Osteocyte (in vitro differentiated cells): ENCODE measurements around the gene ADH5. TPM values are rescaled to one million over a fixed set of nuclear protein-coding genes. Genes with fewer than 3 reads are reported as not detected.

Experiments used
- DNase-seq: peaks from one replicate; pipeline ENCODE4 v3.0.0; 2021; ENCODE audit warnings: mixed read lengths; ENCODE audit not compliant: unreplicated experiment; ENCODE audit errors: extremely low spot score
- H3K27ac Mint-ChIP-seq: one replicate; pipeline ENCODE4 v1.8.0; 2021; ENCODE audit warnings: mild to moderate bottlenecking, mixed read lengths; ENCODE audit not compliant: unreplicated experiment
- H3K27me3 Mint-ChIP-seq: one replicate; pipeline ENCODE4 v1.8.0; 2021; ENCODE audit warnings: mixed read lengths; ENCODE audit not compliant: unreplicated experiment
- H3K36me3 Mint-ChIP-seq: one replicate; pipeline ENCODE4 v1.8.0; 2021; ENCODE audit warnings: mixed read lengths; ENCODE audit not compliant: unreplicated experiment
- H3K4me1 Mint-ChIP-seq: one replicate; pipeline ENCODE4 v1.8.0; 2021; ENCODE audit warnings: mixed read lengths; ENCODE audit not compliant: unreplicated experiment
- H3K4me3 Mint-ChIP-seq: one replicate; pipeline ENCODE4 v1.8.0; 2021; ENCODE audit warnings: mild to moderate bottlenecking, moderate library complexity, mixed read lengths; ENCODE audit not compliant: unreplicated experiment
- H3K9me3 Mint-ChIP-seq: one replicate; pipeline ENCODE4 v1.8.0; 2021; ENCODE audit warnings: mixed read lengths; ENCODE audit not compliant: unreplicated experiment
- CTCF ChIP-seq: fragments of 200-600 bp; sonication (generic); IDR thresholded peaks from 2 replicates; pipeline ENCODE4 v1.5.0; 2021; ENCODE audit warnings: antibody characterized with exemption, mild to moderate bottlenecking, moderate library complexity
- long read RNA-seq: library from polyadenylated mRNA; unstranded; transcript quantifications from one replicate; pipeline ENCODE4 v2.0.0, GENCODE V29; 2021
- total RNA-seq: library from RNA; stranded (reverse); gene quantifications from 2 replicates; pipeline ENCODE4 v1.2.1, GENCODE V29; 2021

The ADH5 gene
- total RNA-seq = 136 and 142 TPM in 2 replicates
- long read RNA-seq, transcript ADH5-206 (3 exons, 570 nt) = minor isoform, 5 of 1,379 reads
- long read RNA-seq, transcript ADH5-201 (9 exons, 2,615 nt) = major isoform, 1,272 of 1,379 reads
- long read RNA-seq, partial matches to known transcripts = 68 of 1,379 reads
- long read RNA-seq, other reads (novel, unspliced or antisense) = 28 of 1,379 reads

- H3K27me3 Mint-ChIP-seq = no peaks in the 10 kb centered on the region
- H3K9me3 Mint-ChIP-seq = no peaks in the 10 kb centered on the region
- TF ChIP-seq CTCF = no peak
- peaks cover 44% of the 10 kb centered on the region for H3K4me1 Mint-ChIP-seq
- peak within 1 kb of the TSS; percentile 99 for H3K27ac Mint-ChIP-seq
- H3K36me3 Mint-ChIP-seq = peaks cover 21% of the 10 kb centered on the region
- DNase-seq = peak; percentile 92
- H3K4me3 Mint-ChIP-seq = peak within 1 kb of the TSS; percentile 96
Observed at GRCh38 chr4:99088481-99089365, at the start of gene ADH5. Gene ADH5, minus strand, starts transcription at chr4:99088788. Its CDS starts 88 bp downstream, at chr4:99088700.

- TF ChIP-seq CTCF = no peak
- Mint-ChIP-seq H3K4me3 (no peak overlapping the region), H3K27me3 (no peaks in the 10 kb centered on the region), H3K4me1 (no peaks in the 10 kb centered on the region), H3K27ac (no peak overlapping the region), H3K9me3 (no peaks in the 10 kb centered on the region), H3K36me3 (no peaks in the 10 kb centered on the region)
- no peak for DNase-seq
Observed at GRCh38 chr4:99136329-99136728, 47.7 kb upstream of the ADH5 start.

GRCh38 chr4:99135541-99136162, 47.1 kb upstream of the ADH5 start:
- H3K9me3 Mint-ChIP-seq = no peaks in the 10 kb centered on the region
- H3K36me3 Mint-ChIP-seq = no peaks in the 10 kb centered on the region
- no peak for TF ChIP-seq CTCF
- H3K4me1 Mint-ChIP-seq = no peaks in the 10 kb centered on the region
- DNase-seq = no peak
- H3K27me3 Mint-ChIP-seq = no peaks in the 10 kb centered on the region
- H3K4me3 Mint-ChIP-seq = no peak overlapping the region
- no peak overlapping the region for H3K27ac Mint-ChIP-seq

- no peak for DNase-seq
- peaks cover 3% of the 10 kb centered on the region for H3K9me3 Mint-ChIP-seq
Observed at GRCh38 chr4:99134586-99134985, 46.0 kb upstream of the ADH5 start.

More at GRCh38 chr4:99134586-99134985, 46.0 kb upstream of the ADH5 start:
- Mint-ChIP-seq H3K27me3 (no peaks in the 10 kb centered on the region), H3K4me1 (no peaks in the 10 kb centered on the region), H3K36me3 (no peaks in the 10 kb centered on the region), H3K27ac (no peak overlapping the region), H3K4me3 (no peak overlapping the region)
- no peak for TF ChIP-seq CTCF
